Keratinocyte (primary cell): ENCODE data around the gene UNC79. TPM values are rescaled to one million over a fixed set of nuclear protein-coding genes. Genes with fewer than 3 reads are reported as not detected.

ENCODE experiments used
- DNase-seq: peaks from one replicate; pipeline ENCODE4 v3.0.0-alpha.2; 2011; ENCODE audit warnings: low read depth, missing footprints, low spot score
- FAIRE-seq: peaks from 2 replicates; lab custom pipeline; 2011; peaks lifted over from hg19 to GRCh38; lab: Jason Lieb, UNC
- H2AFZ ChIP-seq: 2 replicates; pipeline ENCODE4 v1.6.0; 2012; ENCODE audit warnings: low read length, control low read depth, inconsistent platforms; ENCODE audit not compliant: control insufficient read depth
- H3K27ac ChIP-seq: 2 replicates; pipeline ENCODE4 v1.5.1; 2011; ENCODE audit warnings: low read length; ENCODE audit not compliant: control insufficient read depth, insufficient read depth
- H3K27me3 ChIP-seq: 3 replicates; pipeline ENCODE4 v1.6.0; 2011; ENCODE audit warnings: low read length; ENCODE audit not compliant: control insufficient read depth, insufficient read depth; ENCODE audit errors: extremely low read depth
- H3K36me3 ChIP-seq, 2 experiments: 2 replicates in 1 of 2; 3 replicates in 1 of 2; pipeline ENCODE4 v1.5.1; 2011; ENCODE audit warnings: low read length in 2 of 2, mild to moderate bottlenecking in 1 of 2; ENCODE audit not compliant: control insufficient read depth in 2 of 2, insufficient read depth in 2 of 2; ENCODE audit errors: extremely low read depth in 1 of 2
- H3K4me1 ChIP-seq: 3 replicates; pipeline ENCODE4 v1.5.1; 2011; ENCODE audit warnings: low read length; ENCODE audit not compliant: control insufficient read depth, insufficient read depth; ENCODE audit errors: extremely low read depth
- H3K4me2 ChIP-seq: 3 replicates; pipeline ENCODE4 v1.6.0; 2011; ENCODE audit warnings: low read depth, low read length; ENCODE audit not compliant: control insufficient read depth, insufficient read depth; ENCODE audit errors: extremely low read depth
- H3K4me3 ChIP-seq, 3 experiments: fragments of 200-600 bp in 1 of 3; sonication (generic) in 1 of 3; 2 replicates in 2 of 3; 3 replicates in 1 of 3; pipeline ENCODE4 v1.5.1; 2011 to 2016; ENCODE audit warnings: low read length in 3 of 3, mild to moderate bottlenecking in 3 of 3, control low read depth in 2 of 3, inconsistent platforms in 1 of 3, low read depth in 1 of 3, mixed read lengths in 1 of 3, mixed run types in 1 of 3, moderate library complexity in 1 of 3; ENCODE audit not compliant: control insufficient read depth in 2 of 3, insufficient read depth in 2 of 3; ENCODE audit errors: extremely low read depth in 1 of 3
- H3K79me2 ChIP-seq: 2 replicates; pipeline ENCODE4 v1.6.0; 2012; ENCODE audit warnings: low read length; ENCODE audit not compliant: control insufficient read depth, insufficient read depth
- H3K9ac ChIP-seq: 3 replicates; pipeline ENCODE4 v1.6.0; 2011; ENCODE audit warnings: low read length; ENCODE audit not compliant: control insufficient read depth, insufficient read depth; ENCODE audit errors: extremely low read depth
- H3K9me1 ChIP-seq: 3 replicates; pipeline ENCODE4 v1.6.0; 2011; ENCODE audit warnings: low read length; ENCODE audit not compliant: control insufficient read depth, insufficient read depth; ENCODE audit errors: extremely low read depth
- H3K9me3 ChIP-seq: 2 replicates; pipeline ENCODE4 v1.5.1; 2012; ENCODE audit warnings: low read depth, low read length; ENCODE audit not compliant: control insufficient read depth
- H4K20me1 ChIP-seq: 3 replicates; pipeline ENCODE4 v1.6.0; 2011; ENCODE audit warnings: low read length; ENCODE audit not compliant: control insufficient read depth, insufficient read depth; ENCODE audit errors: extremely low read depth
- EZH2 ChIP-seq: IDR thresholded peaks from one replicate; pipeline ENCODE4 v1.6.1; 2012; ENCODE audit warnings: inconsistent platforms, mild to moderate bottlenecking, low read length, moderate library complexity
- dilution Hi-C: fragments of 300-500 bp; cut with MboI; formaldehyde crosslinking; loops from one replicate; pipeline ENCODE4 v1.7.0; 2020; ENCODE audit warnings: low sequenced_read_pairs; ENCODE audit not compliant: extremely low pct_ligation_motif_present
- polyA plus RNA-seq, 5 experiments: library from polyadenylated mRNA; depleted of rRNA in 3 of 5; stranded (reverse) in 3 of 5; stranded (forward) in 1 of 5; unstranded in 1 of 5; fragments of >200 nt; gene quantifications; 1 replicate in 1 of 5; 2 replicates in 3 of 5; 3 replicates in 1 of 5; pipeline versions ENCODE4 v1.2.1 to v1.2.3, GENCODE V29; 2011 to 2012; ENCODE audit warnings: missing spikeins in 2 of 5, low read depth in 1 of 5, low replicate concordance in 1 of 5
- TF ChIP-seq, protein P1 (sequence below), 3 experiments: IDR thresholded peaks in 1 of 3; conservative IDR thresholded peaks in 1 of 3; optimal IDR thresholded peaks in 1 of 3; 2 replicates in 2 of 3; 3 replicates in 1 of 3; pipeline versions ENCODE3 to v1.5.1; 2011; ENCODE audit warnings: low read length in 3 of 3, mild to moderate bottlenecking in 3 of 3, moderate library complexity in 2 of 3, control low read depth in 1 of 3, inconsistent platforms in 1 of 3; ENCODE audit not compliant: insufficient read depth in 2 of 3; ENCODE audit errors: extremely low read depth in 1 of 3

Gene UNC79
- polyA plus RNA-seq, 1 donor (not counting 4 experiments of a cell fraction or from before 2014, with no cell fraction given) = 0.01 TPM

DNA sequence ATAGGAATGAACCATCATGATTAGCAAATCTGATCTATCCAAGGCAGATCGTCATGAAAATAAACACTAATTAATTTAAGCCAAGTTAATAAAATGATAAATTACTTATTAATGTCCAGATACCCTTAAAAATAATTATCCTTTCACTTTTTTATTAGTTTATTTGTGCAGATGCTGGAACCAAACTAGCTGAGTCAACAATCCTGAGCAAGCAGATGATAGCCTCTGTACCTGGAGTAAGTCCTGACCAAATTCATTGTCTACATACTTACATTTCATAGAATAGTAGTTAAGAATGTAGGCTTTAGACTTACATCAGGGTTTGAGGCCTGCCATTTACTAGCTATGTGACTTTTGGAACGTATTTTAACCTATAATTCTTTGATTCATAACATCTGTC is 251.7 kb downstream of the UNC79 start:
- Histone ChIP-seq H2AFZ (no peak overlapping the region), H3K9ac (no peak overlapping the region), H3K4me1 (no peaks in the 10 kb centered on the region), H3K9me1 (no peaks in the 10 kb centered on the region), H3K9me3 (no peaks in the 10 kb centered on the region), H3K27me3 (no peaks in the 10 kb centered on the region), H3K4me2 (no peak overlapping the region), H4K20me1 (no peaks in the 10 kb centered on the region), H3K36me3 (no peaks in the 10 kb centered on the region), H3K4me3 (no peak overlapping the region), H3K79me2 (no peaks in the 10 kb centered on the region), H3K27ac (no peak overlapping the region)
- DNase-seq (no peak), FAIRE-seq (no peak)
- TF ChIP-seq EZH2 = no peak
- TF ChIP-seq, protein P1, sequence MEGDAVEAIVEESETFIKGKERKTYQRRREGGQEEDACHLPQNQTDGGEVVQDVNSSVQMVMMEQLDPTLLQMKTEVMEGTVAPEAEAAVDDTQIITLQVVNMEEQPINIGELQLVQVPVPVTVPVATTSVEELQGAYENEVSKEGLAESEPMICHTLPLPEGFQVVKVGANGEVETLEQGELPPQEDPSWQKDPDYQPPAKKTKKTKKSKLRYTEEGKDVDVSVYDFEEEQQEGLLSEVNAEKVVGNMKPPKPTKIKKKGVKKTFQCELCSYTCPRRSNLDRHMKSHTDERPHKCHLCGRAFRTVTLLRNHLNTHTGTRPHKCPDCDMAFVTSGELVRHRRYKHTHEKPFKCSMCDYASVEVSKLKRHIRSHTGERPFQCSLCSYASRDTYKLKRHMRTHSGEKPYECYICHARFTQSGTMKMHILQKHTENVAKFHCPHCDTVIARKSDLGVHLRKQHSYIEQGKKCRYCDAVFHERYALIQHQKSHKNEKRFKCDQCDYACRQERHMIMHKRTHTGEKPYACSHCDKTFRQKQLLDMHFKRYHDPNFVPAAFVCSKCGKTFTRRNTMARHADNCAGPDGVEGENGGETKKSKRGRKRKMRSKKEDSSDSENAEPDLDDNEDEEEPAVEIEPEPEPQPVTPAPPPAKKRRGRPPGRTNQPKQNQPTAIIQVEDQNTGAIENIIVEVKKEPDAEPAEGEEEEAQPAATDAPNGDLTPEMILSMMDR (optimal IDR thresholded peaks at IDR 0.05 in 1 of 3, IDR thresholded peaks at IDR 0.05 in 1 of 3, conservative IDR thresholded peaks at IDR 0.05 in 1 of 3; ENCODE audit: extremely low read depth in 1 of 3, insufficient read depth in 2 of 3, low read length in 3 of 3) = no peak
- dilution Hi-C loops = no loop called here

DNA sequence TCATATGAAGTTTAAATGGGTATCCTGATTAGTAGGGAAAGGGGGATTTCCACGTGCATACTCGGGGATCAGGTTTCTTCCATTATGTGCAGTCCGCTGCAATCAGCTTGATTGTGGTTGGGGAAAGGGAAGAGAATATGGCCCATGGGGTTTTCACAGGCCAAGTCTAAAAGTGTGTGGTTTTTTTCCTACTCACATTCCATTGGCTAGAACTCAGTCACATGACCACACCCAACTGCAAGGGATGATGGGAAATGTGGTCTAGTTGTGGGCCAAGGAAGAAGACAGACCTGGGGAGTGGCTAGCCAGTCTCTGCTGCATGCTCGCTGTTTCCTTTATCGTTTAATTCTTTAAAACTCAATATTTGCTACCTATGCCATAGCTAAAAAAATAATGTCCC is 252.5 kb downstream of the UNC79 start:
- Histone ChIP-seq H3K9ac (no peak overlapping the region), H3K4me3 (no peak overlapping the region), H3K4me1 (no peaks in the 10 kb centered on the region), H3K36me3 (no peaks in the 10 kb centered on the region), H3K27ac (no peak overlapping the region), H3K9me3 (no peaks in the 10 kb centered on the region), H2AFZ (no peak overlapping the region), H4K20me1 (no peaks in the 10 kb centered on the region), H3K27me3 (peaks cover 3% of the 10 kb centered on the region), H3K4me2 (no peak overlapping the region), H3K79me2 (no peaks in the 10 kb centered on the region), H3K9me1 (no peaks in the 10 kb centered on the region)
- no peak for TF ChIP-seq EZH2
- TF ChIP-seq, protein P1 (optimal IDR thresholded peaks at IDR 0.05 in 1 of 3, IDR thresholded peaks at IDR 0.05 in 1 of 3, conservative IDR thresholded peaks at IDR 0.05 in 1 of 3; ENCODE audit: extremely low read depth in 1 of 3, insufficient read depth in 2 of 3, low read length in 3 of 3) = no peak
- FAIRE-seq (no peak), DNase-seq (no peak)
- dilution Hi-C loops = no loop called here
